Measurements from ENCODE around the gene OR6N2. TPM values are rescaled to one million over a fixed set of nuclear protein-coding genes. Genes with fewer than 3 reads are reported as not detected.

Gene OR6N2
- total RNA-seq, 1 donor from 2014 or later = 0.72 TPM

DNA sequence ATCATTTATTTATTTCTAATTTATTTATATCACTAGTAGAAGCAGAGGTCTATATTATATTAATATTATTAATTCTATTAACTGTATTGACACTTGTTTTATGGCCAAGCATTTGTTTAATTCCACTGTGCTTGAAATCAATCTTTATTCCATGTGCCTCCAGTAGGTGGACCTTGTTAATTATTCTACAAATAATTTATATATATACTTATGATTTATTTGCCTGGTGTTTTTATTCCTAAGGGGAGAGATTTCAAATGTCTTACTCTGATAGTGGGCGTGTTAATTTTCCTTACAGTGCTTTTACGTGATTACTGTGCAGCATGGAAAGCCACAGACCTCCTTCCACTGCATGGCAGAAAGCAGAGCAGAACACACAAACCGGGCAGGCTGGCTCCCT is 17.5 kb upstream of the OR6N2 start:
- no peak overlapping the region for H3K4me3 ChIP-seq
- intact Hi-C loops (cut with DNase I) = no loop called here
- H3K27ac ChIP-seq = no peak overlapping the region
- no peaks in the 10 kb centered on the region for H3K4me1 ChIP-seq
- DNase-seq = no peak
- H3K27me3 ChIP-seq = no peaks in the 10 kb centered on the region
- ATAC-seq = no peak
- peak; percentile 30 for TF ChIP-seq CTCF (IDR thresholded peaks at IDR 0.05)
- H3K9me3 ChIP-seq = no peaks in the 10 kb centered on the region
- H3K36me3 ChIP-seq = no peaks in the 10 kb centered on the region

DNA sequence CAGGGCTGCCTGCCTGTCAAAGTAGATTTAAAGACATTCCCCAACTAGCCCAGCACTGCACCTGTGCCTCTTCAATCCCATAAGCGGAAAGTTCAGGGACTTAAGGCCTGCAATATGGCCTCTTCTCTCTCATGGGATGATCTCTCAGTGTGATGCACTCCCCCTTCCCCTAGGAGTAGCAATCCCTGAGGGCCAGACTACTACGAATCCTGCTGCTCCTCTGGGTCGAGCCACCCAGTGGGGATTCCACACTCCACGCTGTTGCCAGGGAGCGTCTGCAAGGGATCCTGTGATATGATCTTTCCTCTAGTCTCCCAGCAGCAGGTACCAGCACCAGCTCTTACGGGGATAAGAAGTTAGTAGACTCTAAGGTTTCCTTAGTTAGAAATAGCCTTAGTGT is 13.2 kb upstream of the OR6N2 start:
- Histone ChIP-seq H3K9me3 (no peaks in the 10 kb centered on the region), H3K27me3 (no peaks in the 10 kb centered on the region), H3K27ac (no peak overlapping the region), H3K4me1 (no peaks in the 10 kb centered on the region), H3K36me3 (no peaks in the 10 kb centered on the region), H3K4me3 (no peak overlapping the region)
- TF ChIP-seq CTCF (IDR thresholded peaks at IDR 0.05) = no peak
- intact Hi-C loops (cut with DNase I) = no loop called here
- ATAC-seq (no peak), DNase-seq (no peak)

DNA sequence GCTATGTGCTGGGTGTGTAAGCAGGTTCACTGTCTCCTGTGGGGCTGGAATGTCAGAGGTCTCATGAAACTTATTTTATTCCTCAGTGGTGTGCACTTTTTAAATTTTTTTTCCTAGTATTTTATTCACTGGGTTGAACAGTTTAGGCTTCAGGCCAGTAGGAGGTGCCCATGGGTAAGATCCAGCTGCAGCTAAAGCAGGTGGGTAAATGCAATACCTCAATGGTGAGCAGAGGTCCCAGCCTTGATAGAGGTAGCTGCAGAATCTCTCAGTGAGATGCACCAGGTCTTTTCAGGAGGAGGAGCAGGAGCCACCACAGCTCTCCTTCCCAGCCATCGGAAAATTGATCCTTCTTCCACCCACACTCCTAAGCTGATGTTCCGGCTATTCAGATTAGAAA is 12.6 kb upstream of the OR6N2 start:
- DNase-seq (no peak), ATAC-seq (peak; percentile 61)
- peak; percentile 31 for TF ChIP-seq CTCF (IDR thresholded peaks at IDR 0.05)
- no peak overlapping the region for H3K27ac ChIP-seq
- H3K36me3 ChIP-seq = no peaks in the 10 kb centered on the region
- H3K9me3 ChIP-seq = no peaks in the 10 kb centered on the region
- no peak overlapping the region for H3K4me3 ChIP-seq
- H3K4me1 ChIP-seq = no peaks in the 10 kb centered on the region
- no peaks in the 10 kb centered on the region for H3K27me3 ChIP-seq
- intact Hi-C loops (cut with DNase I) = no loop called here

DNA sequence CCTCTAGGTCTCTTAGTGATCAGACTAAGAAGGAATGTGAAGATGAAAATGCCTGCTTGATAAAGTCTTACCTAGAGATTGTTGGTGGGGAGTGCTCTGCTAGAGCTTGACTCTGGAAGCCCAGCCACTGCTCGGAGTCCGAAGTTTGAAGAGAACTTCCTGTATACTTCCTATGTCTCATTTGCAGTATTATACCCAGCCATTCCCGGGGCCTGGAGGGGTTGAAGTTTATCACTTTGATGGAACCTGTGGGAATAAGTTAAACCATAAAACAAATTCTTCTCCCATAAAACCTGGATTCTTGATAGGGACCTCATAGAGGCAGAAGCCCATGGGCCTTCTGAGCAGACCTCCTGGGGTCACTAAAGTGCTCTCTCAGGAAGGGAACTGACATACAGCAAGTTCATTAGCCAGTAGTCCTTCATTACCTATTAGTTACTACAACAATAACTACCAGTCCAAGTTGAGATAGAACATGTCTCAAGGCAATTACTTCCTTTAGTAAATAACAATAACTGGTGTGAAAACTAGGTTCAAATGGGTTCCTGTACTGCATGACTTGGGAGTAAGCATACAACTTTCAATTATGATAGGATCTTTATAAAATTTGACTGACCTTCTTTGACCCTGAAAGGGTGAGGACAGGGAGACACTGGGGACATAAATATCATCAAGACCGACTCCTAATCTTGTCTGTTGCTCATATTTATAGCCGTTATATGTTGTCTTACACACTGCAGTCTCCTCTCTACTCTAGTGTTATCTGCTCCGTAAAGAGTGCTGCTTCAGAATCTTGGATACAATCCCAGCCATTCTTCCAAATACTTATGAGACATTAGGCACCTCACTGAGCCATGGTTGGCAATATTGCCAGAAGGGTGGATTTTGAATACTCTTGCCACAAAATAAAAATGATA is 8.8 kb downstream of the OR6N2 start, which contains the start of gene OR6N1:
Gene OR6N1, minus strand, starts transcription at position 246 of the 917 bp plus-strand sequence. CDS start 5,513 bp downstream, outside the sequence.
- no peak within 1 kb of the TSS for H3K4me3 ChIP-seq
- DNase-seq (no peak), ATAC-seq (no peak)
- H3K9me3 ChIP-seq = no peaks in the 10 kb centered on the region
- intact Hi-C loops (cut with DNase I) = no loop called here
- TF ChIP-seq CTCF (IDR thresholded peaks at IDR 0.05) = no peak
- H3K36me3 ChIP-seq = no peaks in the 10 kb centered on the region
- no peaks in the 10 kb centered on the region for H3K4me1 ChIP-seq
- H3K27ac ChIP-seq = no peak within 1 kb of the TSS
- H3K27me3 ChIP-seq = no peaks in the 10 kb centered on the region

GRCh38 chr1:158754420-158754819 is 26.6 kb downstream of the OR6N2 start, which contains the start of gene OR6K6:
Gene OR6K6, plus strand, starts transcription at chr1:158754720. Its CDS starts 168 bp downstream, at chr1:158754888.
- no peak for TF ChIP-seq CTCF (IDR thresholded peaks at IDR 0.05)
- H3K27me3 ChIP-seq = no peaks in the 10 kb centered on the region
- no peak within 1 kb of the TSS for H3K27ac ChIP-seq
- H3K4me1 ChIP-seq = no peaks in the 10 kb centered on the region
- no peaks in the 10 kb centered on the region for H3K36me3 ChIP-seq
- H3K9me3 ChIP-seq = no peaks in the 10 kb centered on the region
- intact Hi-C loops (cut with DNase I) = no loop called here
- DNase-seq (no peak), ATAC-seq (no peak)
- H3K4me3 ChIP-seq = no peak within 1 kb of the TSS

Data from upper lobe of right lung (tissue), 1 donor.